K562 (cell line): ENCODE data around the gene TPI1. TPM values are rescaled to one million over a fixed set of nuclear protein-coding genes. Genes with fewer than 3 reads are reported as not detected.

Experiments
- BRD4 ChIP-seq: fragments of 200-600 bp; sonication (generic); IDR thresholded peaks from 2 replicates; pipeline ENCODE4 v1.6.1; 2017; ENCODE audit warnings: inconsistent platforms
- CBX2 ChIP-seq: fragments of 200-600 bp; sonication (generic); IDR thresholded peaks from one replicate; pipeline ENCODE4 v1.6.1; 2012; ENCODE audit warnings: mild to moderate bottlenecking, low read length, inconsistent platforms; ENCODE audit not compliant: insufficient read depth, poor library complexity, severe bottlenecking
- CEBPG ChIP-seq, 3 experiments: fragments of 200-800 bp in 1 of 3; sonication (Bioruptor generic) in 1 of 3; sonication (generic) in 1 of 3; formaldehyde crosslinking in 1 of 3; IDR thresholded peaks in 2 of 3; conservative IDR thresholded peaks in 1 of 3; 2 replicates each; pipeline versions ENCODE4 v1.6.1 to v1.8.0; 2016 to 2022; ENCODE audit warnings: missing compliant biosample characterization in 2 of 3, missing genetic modification characterization in 2 of 3, mild to moderate bottlenecking in 1 of 3, missing genetic modification reagents in 1 of 3
- DPF2 ChIP-seq: fragments of 450-650 bp; IDR thresholded peaks from 2 replicates; pipeline ENCODE4 v1.6.1; 2016
- E2F6 ChIP-seq, 2 experiments: IDR thresholded peaks; 2 replicates each; pipeline ENCODE4 v1.6.1; 2011; ENCODE audit warnings: borderline replicate concordance in 1 of 2, control low read depth in 1 of 2, low read depth in 1 of 2, low read length in 1 of 2, mild to moderate bottlenecking in 1 of 2, mixed read lengths in 1 of 2, moderate library complexity in 1 of 2; ENCODE audit not compliant: insufficient read depth in 1 of 2, insufficient read length in 1 of 2, poor library complexity in 1 of 2, severe bottlenecking in 1 of 2; ENCODE audit errors: extremely low read depth in 1 of 2
- HMGN3 ChIP-seq: IDR thresholded peaks from 2 replicates; pipeline ENCODE4 v1.6.1; 2011; ENCODE audit warnings: borderline replicate concordance, low read depth, mild to moderate bottlenecking, mixed read lengths, low read length; ENCODE audit not compliant: insufficient read length; ENCODE audit errors: extremely low read depth
- KDM5B ChIP-seq: fragments of 200-600 bp; sonication (generic); IDR thresholded peaks from 2 replicates; pipeline ENCODE4 v1.6.1; 2012; ENCODE audit warnings: low read depth, mild to moderate bottlenecking, moderate library complexity, low read length, control low read depth, inconsistent platforms; ENCODE audit not compliant: insufficient replicate concordance
- MAFK ChIP-seq: IDR thresholded peaks from 2 replicates; pipeline ENCODE4 v1.6.1; 2011; ENCODE audit warnings: low read length, improper control_type of control experiment
- MYBL2 ChIP-seq, 2 experiments: fragments of 450-650 bp in 1 of 2; sonication (generic) in 1 of 2; formaldehyde crosslinking in 1 of 2; IDR thresholded peaks; 2 replicates each; pipeline versions ENCODE4 v1.6.1 to v1.8.1; 2017 to 2022; ENCODE audit warnings: borderline replicate concordance in 1 of 2, inconsistent platforms in 1 of 2, low read depth in 1 of 2, mild to moderate bottlenecking in 1 of 2, missing genetic modification reagents in 1 of 2, moderate library complexity in 1 of 2
- NCOR1 ChIP-seq: fragments of 450-650 bp; IDR thresholded peaks from 2 replicates; pipeline ENCODE4 v1.6.1; 2016; ENCODE audit warnings: mild to moderate bottlenecking, moderate library complexity
- PRPF4 ChIP-seq: fragments of 200-400 bp; formaldehyde crosslinking; IDR thresholded peaks from one replicate; pipeline ENCODE4 v1.6.1; 2017; ENCODE audit warnings: low read length, low read depth, mild to moderate bottlenecking; ENCODE audit not compliant: insufficient read depth, poor library complexity, severe bottlenecking
- RAD21 ChIP-seq, 2 experiments: fragments of 250-450 bp in 1 of 2; fragments of 450-650 bp in 1 of 2; sonication (Bioruptor Pico) in 1 of 2; formaldehyde crosslinking in 1 of 2; IDR thresholded peaks in 1 of 2; conservative IDR thresholded peaks in 1 of 2; 2 replicates each; pipeline versions ENCODE4 v1.4.0 to v1.8.0; 2020 to 2022; ENCODE audit warnings: mild to moderate bottlenecking in 2 of 2, moderate library complexity in 1 of 2
- SLC30A9 ChIP-seq: fragments of 250-450 bp; sonication (Bioruptor Pico); IDR thresholded peaks from 2 replicates; pipeline ENCODE4 v1.8.0; 2022; ENCODE audit warnings: mild to moderate bottlenecking, moderate library complexity
- SMARCA4 ChIP-seq: fragments of 450-650 bp; IDR thresholded peaks from 2 replicates; pipeline ENCODE4 v1.6.1; 2016
- TAF7 ChIP-seq: fragments of 450-650 bp; IDR thresholded peaks from 2 replicates; pipeline ENCODE4 v1.6.1; 2016; ENCODE audit warnings: missing genetic modification characterization, missing compliant biosample characterization
- TCF3 ChIP-seq: sonication (generic); formaldehyde crosslinking; IDR thresholded peaks from 2 replicates; pipeline ENCODE4 v1.4.0; 2020; ENCODE audit warnings: mild to moderate bottlenecking, missing genetic modification reagents
- TEAD1 ChIP-seq, 2 experiments: fragments of 450-650 bp in 1 of 2; sonication (generic) in 1 of 2; formaldehyde crosslinking; IDR thresholded peaks; 2 replicates each; pipeline versions ENCODE4 v1.4.0 to v1.8.0; 2020 to 2022; ENCODE audit warnings: mild to moderate bottlenecking in 2 of 2, missing genetic modification reagents in 1 of 2
- TFAP4 ChIP-seq: sonication (generic); formaldehyde crosslinking; IDR thresholded peaks from 2 replicates; pipeline ENCODE4 v1.8.0; 2022; ENCODE audit warnings: missing genetic modification reagents, mild to moderate bottlenecking, moderate library complexity, borderline replicate concordance
- ZFP1 ChIP-seq: fragments of 450-650 bp; formaldehyde crosslinking; IDR thresholded peaks from 2 replicates; pipeline ENCODE4 v1.4.0; 2020; ENCODE audit warnings: mild to moderate bottlenecking, mixed read lengths
- ZNF140 ChIP-seq: fragments of 250-450 bp; sonication (Bioruptor Pico); IDR thresholded peaks from 2 replicates; pipeline ENCODE4 v1.8.0; 2021; ENCODE audit warnings: moderate library complexity, mild to moderate bottlenecking, inconsistent platforms
- ZNF253 ChIP-seq: fragments of 250-450 bp; sonication (Bioruptor Pico); conservative IDR thresholded peaks from 2 replicates; pipeline ENCODE4 v1.6.1; 2021; ENCODE audit warnings: mild to moderate bottlenecking
- ZNF589 ChIP-seq: fragments of 200-800 bp; sonication (Bioruptor generic); IDR thresholded peaks from 2 replicates; pipeline ENCODE4 v1.6.1; 2016; ENCODE audit warnings: low read depth, missing genetic modification characterization, missing compliant biosample characterization
- ZNF766 ChIP-seq: fragments of 200-800 bp; sonication (Bioruptor generic); conservative IDR thresholded peaks from 2 replicates; pipeline ENCODE4 v1.6.1; 2016; ENCODE audit warnings: missing genetic modification characterization, missing compliant biosample characterization
- polyA plus RNA-seq, 8 experiments: library from polyadenylated mRNA; depleted of rRNA in 4 of 8; stranded (reverse) in 5 of 8; unstranded in 3 of 8; fragments of >200 nt; fragmentation: Nextera tagmentation in 2 of 8; fragmentation: Illumina TruSeq in 1 of 8; extraction: Ambion mirVana in 2 of 8; extraction: Trizol in 1 of 8; gene quantifications; 2 replicates each; pipeline versions ENCODE4 v1.2.1 to v1.2.3, GENCODE V29; 2011 to 2014; ENCODE audit warnings: inconsistent platforms in 1 of 8, missing spikeins in 1 of 8
- total RNA-seq, 7 experiments: library from RNA; depleted of rRNA in 6 of 7; stranded (reverse); fragments of >200 nt in 6 of 7; fragmentation: Illumina TruSeq in 2 of 7; extraction: Trizol in 2 of 7; gene quantifications; 2 replicates each; pipeline versions ENCODE4 v1.2.1 to v1.2.3, GENCODE V29; 2011 to 2021; ENCODE audit warnings: low replicate concordance in 1 of 7

TPI1 gene
- total and polyA plus RNA-seq, 9 of the 15 experiments (the other 6 are each of a cell fraction or from before 2014, with no cell fraction given): 662 to 4,971 (median 892) TPM

DNA sequence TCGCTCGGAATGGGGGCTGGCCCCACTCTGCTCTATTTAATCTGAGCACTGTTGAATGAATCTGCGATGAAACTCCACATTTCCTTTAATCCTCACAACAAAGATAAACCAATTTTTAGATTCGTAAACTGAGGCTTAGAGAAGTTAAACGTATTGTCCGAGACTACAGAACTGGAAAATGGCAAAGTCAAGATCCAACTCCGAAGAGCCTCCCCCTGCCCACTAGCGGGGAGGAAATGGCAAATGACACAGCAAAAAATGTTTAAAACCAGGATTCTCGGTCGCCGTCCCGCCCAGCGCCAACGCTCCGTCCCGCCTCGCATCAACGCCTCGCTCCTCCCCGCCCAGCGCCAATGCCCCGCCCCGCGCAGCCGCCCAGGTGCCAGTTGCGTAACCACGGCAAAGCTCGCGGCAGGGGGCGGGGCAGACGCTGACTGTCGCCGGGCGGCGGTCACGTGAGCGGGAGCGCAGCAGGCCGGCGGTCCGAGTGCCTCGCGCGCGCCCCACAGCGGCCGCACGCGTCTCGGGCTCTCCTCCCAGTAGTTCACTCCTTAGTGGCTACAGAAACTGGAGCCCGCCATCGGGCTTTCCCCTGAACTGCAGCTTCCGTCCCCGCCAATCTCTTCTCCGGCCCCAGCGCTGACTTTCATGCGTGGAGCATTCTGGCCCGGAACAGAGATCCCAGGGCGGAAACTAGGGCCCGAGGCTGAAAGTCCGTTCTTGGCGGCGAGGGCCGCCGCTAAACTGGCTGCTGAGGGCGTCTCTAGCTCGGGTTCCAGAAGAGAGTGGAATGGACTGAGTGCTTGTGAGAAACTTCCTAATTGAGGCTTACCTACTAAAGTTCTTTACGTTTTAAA lies 23.7 kb downstream of the TPI1 start (continued):
- no peak; the same call in 1 of the 2 replicates for TF ChIP-seq SMARCA4
- TF ChIP-seq TEAD1 (CRISPR knock-in tag; IDR thresholded peaks at IDR 0.05): peak in 1 of 2 experiments; percentile 61; a peak in 1 of 4 replicates
- peak; percentile 49; the same call in 1 of the 2 replicates for TF ChIP-seq TCF3 (CRISPR knock-in tag)
- peak; percentile 52 for TF ChIP-seq NCOR1
- peak; percentile 96 for TF ChIP-seq TAF7 (tag)
- TF ChIP-seq ZNF589 (CRISPR knock-in tag): no peak
- TF ChIP-seq E2F6 (IDR thresholded peaks at IDR 0.05; ENCODE audit: borderline replicate concordance in 1 of 2, extremely low read depth in 1 of 2, insufficient read depth in 1 of 2, insufficient read length in 1 of 2, low read depth in 1 of 2, low read length in 1 of 2, poor library complexity in 1 of 2, severe bottlenecking in 1 of 2): peak; percentile 59 to 79
- peak; percentile 92 for TF ChIP-seq MYBL2 (IDR thresholded peaks at IDR 0.05; ENCODE audit: low read depth)
- no peak for TF ChIP-seq MYBL2 (CRISPR knock-in tag; IDR thresholded peaks at IDR 0.05; ENCODE audit: borderline replicate concordance)
- no peak for TF ChIP-seq CBX2
- peak; percentile 99 for TF ChIP-seq CEBPG (CRISPR knock-in tag; IDR thresholded peaks at IDR 0.05)
- TF ChIP-seq CEBPG (tag; conservative IDR thresholded peaks at IDR 0.05 in 1 of 2, IDR thresholded peaks at IDR 0.05 in 1 of 2): peak; percentile 97 to 98
- TF ChIP-seq PRPF4: no peak
- no peak for TF ChIP-seq ZFP1
- peak; percentile 85 for TF ChIP-seq KDM5B
- no peak for TF ChIP-seq ZNF766 (CRISPR knock-in tag)
- TF ChIP-seq HMGN3: peak; percentile 95
- TF ChIP-seq ZNF140 (CRISPR knock-in tag): no peak
- peak; percentile 83; the same call in 1 of the 2 replicates for TF ChIP-seq BRD4
- TF ChIP-seq RAD21 (CRISPR knock-in tag; conservative IDR thresholded peaks at IDR 0.05 in 1 of 2, IDR thresholded peaks at IDR 0.05 in 1 of 2): peak; percentile 65 to 71
- TF ChIP-seq DPF2: peak; percentile 59; the same call in 1 of the 2 replicates
- no peak for TF ChIP-seq ZNF253 (CRISPR knock-in tag)
- peak; percentile 91 for TF ChIP-seq MAFK
- peak; percentile 91 for TF ChIP-seq TFAP4 (CRISPR knock-in tag)
- TF ChIP-seq SLC30A9 (CRISPR knock-in tag): no peak
